SW480 (cell line): ENCODE measurements around the gene BEST4.
"Not testable (repeated sequence)": the region's sequence is repeated elsewhere in the genome, so short reads cannot be mapped to it uniquely, and the experiment has no call there.

Source experiments
- DNase-seq: peaks from one replicate; pipeline ENCODE4 v3.0.0-alpha.2; 2016; ENCODE audit warnings: low spot score

Gene BEST4

DNA sequence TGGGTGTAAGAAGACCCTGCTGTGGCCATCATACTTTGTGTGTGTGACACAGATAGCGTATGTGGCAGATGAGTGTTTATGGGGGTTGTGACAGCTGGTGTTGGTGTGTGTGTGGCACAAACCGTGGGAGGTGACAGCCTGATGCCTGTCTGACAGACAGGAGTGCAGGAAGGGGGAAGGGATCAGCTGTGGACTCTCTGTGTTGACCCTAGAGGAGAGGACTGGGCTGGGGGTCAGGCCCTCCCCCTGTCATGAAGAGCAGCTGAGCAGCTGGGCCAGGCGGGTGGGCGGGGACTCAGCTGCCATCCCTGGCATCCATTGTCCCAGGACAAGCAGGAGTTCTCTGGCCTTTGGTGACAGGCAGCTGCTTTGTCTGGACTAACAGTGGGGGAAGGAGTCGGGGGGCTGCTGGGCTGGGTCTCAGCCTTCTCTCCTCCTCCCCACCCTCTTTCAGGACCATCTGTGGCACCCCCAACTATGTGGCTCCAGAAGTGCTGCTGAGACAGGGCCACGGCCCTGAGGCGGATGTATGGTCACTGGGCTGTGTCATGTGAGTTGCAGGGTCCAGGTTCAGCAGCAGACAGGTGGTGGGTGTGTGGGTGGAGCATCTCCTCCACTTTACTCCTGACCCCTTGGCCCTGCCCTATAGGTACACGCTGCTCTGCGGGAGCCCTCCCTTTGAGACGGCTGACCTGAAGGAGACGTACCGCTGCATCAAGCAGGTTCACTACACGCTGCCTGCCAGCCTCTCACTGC, 14.5 kb upstream of the BEST4 start:
- no peak for DNase-seq

DNA sequence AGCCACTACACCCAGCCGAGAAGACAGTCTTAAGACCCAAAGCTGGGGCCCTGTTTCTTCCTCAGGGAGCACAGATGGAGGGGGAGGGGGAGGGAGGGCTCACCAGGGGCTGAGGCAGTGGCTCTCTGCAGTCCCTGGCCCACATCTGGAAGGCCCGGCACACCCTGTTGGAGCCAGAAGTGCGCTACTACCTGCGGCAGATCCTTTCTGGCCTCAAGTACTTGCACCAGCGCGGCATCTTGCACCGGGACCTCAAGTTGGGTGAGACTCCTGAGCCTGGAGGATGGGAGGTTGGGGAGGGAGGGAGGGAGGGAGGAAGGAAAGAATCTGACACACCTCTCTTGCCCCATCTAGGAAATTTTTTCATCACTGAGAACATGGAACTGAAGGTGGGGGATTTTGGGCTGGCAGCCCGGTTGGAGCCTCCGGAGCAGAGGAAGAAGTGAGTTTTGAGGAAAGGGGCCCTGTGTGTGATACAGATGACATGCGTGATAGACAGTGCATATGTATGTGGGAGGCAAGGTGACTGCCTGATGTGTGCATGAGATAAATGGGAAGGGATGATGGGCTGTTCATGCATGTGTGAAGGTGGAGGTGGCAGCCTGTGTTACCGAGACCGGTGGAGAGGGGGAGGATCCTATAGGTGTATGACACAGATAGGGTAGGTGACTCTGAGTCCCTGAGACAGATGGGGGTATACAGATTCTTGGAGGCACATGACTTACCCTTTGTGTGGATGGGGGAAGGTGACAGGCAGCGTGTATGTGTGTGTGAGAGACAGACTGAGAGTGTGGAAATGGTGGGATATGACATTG, 13.7 kb upstream of the BEST4 start:
- DNase-seq = no peak

DNA sequence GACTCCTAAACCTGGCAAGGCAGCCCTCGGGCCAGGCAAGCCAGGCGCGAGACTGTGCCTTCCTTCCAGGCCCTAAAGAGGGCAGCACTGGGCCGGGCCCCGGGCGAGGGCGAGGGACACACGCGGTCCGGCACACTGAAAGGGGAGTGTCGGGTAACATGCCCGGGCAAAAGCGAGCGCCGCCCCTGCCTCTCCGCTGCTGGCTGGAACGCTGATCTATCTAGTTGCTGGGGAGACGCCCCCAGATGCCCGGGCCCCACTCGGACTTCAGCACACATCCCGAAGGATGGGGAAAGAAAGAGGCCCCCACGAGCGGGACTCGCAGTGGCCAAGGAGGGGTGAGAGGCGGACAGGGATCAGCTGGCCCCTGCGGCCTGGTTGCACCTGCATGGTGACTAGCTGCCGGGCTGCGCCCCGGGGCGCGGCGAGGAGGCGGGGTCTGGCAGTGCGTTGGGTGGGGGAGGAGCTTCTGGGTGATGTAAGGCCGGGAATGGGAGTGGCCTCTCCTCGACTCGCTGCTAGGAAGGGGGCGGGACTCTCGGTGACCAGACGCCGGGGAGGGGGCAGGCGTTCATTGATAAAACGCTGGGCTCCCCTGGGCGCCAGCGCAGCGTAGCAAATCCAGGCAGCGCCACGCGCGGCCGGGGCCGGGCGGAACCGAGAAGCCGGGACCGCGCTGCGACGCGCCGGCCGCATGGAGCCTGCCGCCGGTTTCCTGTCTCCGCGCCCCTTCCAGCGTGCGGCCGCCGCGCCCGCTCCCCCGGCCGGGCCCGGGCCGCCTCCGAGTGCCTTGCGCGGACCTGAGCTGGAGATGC, 12.0 kb upstream of the BEST4 start, which contains the start of gene PLK3:
Gene PLK3 (plus strand): TSS at position 608 of the 815 bp plus-strand sequence. CDS start 87 bp downstream, at position 695.
- DNase-seq = peak; percentile 97

DNA sequence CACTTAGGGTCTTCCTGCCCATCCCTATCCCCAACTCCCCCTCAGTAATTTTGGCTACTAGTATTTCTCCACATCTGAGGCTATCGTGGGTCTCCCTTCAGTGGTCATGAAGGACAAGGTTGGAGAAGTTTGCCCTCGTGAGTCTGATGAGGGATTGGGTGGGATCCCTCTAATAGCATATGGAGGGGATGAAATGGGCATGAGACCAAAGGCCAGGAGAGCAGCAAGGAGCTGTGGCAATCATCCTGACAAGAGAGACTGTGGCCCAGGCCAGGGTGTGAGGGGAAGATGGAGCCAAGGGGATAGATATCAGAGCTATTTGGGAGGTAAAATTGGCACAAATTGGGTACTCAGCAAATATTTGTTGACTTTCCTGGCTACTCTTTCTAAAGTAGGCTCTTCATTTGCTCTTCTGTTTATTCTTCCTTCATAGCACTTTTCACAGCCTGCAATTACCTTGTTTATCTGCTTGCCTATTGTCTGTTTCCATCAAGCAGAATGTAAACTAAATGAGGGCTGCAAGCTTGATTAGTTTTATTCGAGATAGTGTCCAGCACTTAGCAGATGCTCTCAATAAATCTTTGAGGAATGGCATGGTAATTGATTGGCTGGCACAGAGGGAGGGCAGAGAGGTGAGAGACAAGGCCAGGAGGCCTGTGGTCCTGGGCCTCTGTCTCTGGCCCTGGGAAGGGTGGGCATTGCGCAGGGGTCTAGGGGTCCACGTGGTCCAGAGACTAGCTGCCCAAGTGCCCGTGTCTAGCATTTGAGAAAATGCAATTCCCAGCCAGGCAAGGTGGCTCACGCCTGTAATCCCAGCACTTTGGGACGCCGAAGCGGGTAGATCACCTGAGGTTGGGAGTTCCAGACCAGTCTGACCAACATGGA, 10.8 kb upstream of the BEST4 start:
- no peak for DNase-seq

DNA sequence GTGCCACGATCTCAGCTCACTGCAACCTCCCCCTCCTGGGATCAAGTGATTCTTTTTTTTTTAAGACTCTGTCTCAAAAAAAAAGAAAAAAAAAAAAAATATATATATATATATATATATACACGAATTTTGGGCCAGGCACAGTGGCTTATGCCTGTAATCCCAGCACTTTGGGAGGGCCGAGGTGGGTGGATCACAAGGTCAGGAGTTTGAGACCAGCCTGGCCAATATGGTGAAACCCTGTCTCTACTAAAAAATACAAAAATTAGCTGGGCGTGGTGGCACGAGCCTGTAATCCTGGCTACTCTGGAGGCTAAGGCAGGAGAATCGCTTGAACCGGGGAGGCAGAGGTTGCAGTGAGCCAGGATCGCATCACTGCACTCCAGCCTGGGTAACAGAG, 9.9 kb upstream of the BEST4 start:
- DNase-seq = not testable (repeated sequence)

DNA sequence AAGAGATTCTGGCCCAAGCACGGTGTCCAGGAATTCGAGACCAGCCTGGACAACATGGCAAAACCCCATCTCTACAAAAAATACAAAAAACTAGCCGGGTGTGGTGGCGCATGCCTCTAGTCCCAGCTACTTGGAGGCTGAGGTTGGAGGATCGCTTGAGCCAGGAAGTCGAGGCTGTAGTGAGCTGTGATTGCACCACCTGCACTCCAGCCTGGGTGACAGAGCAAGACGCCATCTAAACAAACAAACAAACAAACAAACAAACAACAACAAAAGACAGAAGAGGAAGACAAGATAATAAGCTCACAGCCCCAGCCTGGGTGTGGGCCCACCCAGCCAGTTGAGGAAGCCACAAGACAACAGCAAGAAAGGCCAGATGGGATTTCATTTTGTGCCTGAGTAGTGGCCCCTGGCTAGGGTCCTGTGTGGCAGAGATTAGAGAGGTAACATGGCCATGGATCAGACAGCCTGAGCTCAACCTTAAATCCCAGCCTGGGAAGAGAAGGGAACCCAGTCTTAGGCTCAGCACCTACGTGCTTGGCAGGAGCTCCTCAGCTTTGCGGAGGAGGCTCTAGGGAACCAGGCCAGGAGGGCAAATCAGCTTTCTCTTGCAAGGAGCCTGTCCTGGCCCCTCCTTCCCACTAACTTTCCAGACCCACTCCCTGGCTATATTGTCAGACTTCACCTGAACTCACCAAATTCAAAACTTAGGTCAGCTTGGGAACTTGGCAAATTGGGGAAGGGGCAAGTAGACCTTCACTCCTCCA, 4.9 kb upstream of the BEST4 start:
- DNase-seq = no peak

DNA sequence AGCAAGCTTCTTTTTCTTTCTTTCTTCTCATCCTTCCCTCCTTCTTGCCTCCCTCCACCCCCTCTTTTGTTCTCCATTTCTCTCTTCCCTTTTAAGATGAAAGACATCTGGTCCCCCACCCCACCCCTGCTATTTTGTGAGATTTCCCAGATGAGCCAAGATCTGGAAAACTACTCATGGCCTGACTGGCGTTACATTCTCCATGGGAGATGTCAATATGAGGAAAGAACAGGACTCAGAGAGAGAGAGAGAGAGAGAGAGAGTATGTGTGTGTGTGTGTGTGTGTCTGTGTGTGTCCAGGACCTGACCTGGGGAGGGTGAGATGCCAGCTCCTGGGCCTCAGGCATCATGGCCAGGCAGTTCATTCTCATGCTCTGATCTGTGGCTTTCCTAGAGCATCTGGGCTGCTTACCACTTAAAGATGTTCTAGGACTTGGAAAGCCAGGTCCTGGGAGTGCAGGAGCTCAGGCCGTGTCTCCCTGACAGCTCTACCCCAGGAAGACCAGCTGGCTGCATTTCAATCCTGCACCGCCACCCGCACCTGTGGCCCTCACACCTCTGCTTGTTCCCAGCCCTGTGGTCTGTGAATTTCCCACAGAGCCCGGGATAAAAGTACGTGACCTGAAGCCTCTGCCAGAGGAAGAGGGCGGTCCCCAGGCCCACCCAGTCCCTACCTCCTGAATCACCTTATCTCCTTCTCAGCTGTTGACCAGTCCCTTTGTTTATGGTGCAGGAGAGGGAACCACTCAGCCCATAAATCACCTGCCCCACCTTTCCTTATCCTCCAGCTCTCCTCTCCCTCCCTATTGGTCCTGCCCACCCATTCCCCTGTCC, 3.2 kb upstream of the BEST4 start:
- DNase-seq = no peak

DNA sequence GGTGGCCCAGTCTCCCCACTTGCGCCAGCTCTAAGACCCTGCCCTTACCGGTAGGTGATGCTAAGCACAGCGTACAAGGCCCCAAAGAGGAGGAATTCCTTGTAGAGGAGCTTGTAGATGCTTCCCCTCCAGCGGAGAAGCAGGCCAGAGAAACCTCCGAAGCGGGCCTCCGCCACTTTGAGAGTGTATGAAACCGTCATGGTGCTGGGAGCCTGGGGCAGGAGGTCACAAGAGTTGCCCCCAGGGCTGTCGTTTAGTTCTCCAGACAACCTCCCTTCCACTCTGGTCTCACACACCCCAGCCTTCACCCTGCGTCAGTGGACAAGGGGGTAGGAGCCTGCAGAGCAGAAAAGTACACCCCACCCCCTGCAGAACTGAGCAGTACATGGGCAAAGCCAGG, 464 bp downstream of the BEST4 start:
- DNase-seq = no peak

DNA sequence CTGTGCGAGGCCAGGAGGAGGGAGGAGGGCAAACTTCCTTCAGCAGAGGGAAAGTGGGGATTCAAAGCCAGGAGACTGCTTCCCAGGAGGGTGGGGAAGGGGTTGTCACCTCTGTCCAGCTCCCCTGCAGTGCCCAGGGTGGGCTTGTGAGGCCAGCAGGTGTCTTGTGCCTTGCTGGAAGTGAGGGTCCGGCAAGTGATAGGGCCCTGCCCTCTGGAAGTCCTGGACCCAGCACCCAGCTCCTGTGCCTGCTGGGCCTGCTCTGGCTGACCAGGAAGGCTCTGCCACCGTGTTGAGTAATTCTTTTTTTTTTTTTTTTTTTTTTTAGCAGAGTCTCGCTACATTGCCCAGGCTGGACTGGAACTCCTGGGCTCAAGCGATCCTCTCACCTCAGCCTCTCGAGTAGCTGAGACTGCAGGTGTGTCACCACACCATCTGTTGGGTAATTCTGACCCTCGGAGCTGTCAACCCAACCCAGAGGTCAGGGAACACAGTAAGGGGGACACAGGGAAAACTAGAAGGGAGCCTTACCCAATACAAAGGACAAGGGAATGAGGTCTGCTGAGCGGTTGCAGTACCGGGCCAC, 1.0 kb downstream of the BEST4 start:
- DNase-seq = no peak

DNA sequence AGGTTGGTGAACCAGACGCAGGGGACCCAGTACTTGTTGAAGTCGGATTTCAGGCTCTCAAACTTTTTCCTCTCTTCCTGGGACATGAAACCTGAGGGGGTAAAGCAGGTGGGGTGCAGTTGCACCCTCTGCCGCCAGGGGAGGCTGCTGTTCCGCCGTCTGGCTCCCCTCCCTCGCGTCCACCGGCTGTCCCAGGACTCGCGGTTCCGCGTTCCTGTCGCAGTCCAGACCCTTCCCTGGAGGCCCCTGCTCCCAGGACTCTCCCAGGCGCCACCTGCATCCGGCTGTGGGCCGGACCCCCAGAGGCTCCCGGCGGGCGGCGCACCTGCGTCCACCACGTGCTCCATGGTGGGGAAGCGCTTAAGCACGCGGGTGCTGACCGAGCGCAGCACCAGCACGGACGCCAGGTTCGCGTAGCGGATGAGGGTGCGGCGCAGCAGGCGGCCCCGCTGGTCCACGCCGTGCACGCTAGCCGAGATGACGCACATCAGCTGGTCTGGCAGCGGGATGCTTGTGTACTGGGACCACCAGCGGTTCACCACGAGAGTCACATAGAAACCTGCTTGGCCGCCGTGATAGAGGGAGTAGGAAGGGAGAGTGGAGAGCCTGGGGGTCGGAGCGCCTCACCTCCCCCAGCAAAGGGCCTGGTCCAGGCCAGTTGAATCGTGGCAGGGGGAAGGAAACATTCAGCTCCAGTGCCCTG, 1.7 kb downstream of the BEST4 start:
- DNase-seq = peak; percentile 67

DNA sequence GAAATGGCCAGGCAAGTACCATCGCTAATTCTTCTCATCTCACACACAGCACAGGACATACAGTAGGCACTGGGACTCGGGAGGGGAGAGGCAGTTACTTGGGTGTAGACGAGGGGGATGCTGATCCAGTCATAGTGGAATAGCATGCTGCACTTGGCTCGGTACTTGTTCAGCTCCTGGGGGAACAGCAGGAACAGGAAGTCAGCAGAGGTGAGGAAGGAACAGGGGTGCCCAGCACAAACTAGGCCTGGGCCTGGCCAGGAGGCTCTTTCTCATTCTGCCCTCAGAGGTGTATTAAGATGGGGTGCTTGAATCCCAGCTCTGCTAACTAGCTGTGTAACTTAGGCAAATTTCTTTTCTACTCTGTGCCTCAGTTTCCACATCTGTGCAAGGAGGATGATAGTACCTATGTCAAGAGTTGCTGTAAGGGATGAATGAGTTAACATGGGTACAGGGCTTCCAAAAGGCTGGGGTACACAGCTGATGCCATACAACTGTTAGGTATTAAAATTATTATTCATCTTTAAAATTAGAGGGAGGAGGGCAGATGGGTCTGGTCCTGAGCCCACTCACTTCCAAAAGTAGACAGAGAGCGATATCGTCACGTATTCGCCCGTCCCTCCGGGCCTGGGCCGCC, 2.4 kb downstream of the BEST4 start:
- DNase-seq = no peak

DNA sequence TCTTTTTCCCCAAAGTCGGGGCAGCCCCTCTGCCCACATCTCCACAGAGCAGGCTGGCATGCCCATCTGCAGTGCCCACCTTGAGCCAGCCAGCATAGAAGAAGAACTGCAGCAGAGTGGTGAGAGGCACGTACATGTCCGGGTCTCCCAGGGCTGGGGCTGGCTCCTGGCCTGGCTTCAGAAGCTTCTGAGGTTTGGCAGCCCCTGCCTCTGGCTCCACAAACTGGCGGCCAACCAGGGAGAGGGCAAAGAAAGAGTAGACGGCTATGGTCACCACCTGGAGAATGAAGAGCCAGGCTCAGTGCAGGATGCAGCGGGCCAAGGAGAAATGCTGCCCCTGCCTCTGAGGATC, 3.0 kb downstream of the BEST4 start:
- DNase-seq = no peak

DNA sequence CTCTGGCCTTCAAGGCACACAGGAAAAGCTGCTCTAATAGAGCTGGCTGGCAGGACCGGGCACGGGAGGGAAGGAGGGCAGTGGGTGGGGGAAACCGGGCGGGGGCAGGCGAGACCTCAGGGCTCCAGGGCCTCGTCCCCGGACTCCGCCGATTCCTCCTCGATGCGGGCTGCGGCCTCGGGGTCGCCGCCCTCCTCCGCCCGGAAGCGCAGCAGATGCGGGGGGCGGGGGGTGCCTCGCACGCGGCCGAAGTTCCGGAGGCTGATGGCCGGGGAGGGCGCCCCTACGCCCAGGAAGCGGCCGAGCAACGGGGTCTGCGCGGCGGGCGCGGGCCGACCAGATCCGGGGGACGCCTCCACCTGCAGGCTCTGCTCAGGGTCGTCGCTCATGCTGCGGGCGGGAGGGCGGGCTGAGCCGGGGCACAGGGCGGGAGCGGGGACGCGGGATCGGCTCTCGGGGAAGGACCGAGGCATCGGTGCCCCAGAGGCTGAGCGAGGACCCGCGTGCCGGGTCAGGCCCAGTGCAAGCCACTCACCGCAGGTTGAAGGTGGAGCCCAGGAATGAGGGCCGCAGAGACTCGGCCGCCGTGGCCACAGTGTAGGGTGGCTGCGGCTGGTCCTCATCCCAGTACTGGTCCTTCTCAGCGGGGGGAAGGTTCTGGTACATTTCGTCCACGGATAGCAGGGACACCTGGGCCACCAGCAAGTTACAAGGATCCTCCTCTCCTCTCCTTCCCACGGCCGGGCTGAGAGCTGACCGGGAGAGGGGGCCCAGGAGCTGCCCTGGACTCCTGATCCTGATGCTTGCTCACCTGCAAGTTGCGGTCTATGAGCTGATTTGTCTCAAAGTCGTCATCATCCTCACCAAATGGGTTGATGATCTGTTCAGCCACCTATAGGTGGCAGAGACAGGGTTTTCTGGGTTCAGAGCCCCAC, 3.6 kb downstream of the BEST4 start:
- no peak for DNase-seq

DNA sequence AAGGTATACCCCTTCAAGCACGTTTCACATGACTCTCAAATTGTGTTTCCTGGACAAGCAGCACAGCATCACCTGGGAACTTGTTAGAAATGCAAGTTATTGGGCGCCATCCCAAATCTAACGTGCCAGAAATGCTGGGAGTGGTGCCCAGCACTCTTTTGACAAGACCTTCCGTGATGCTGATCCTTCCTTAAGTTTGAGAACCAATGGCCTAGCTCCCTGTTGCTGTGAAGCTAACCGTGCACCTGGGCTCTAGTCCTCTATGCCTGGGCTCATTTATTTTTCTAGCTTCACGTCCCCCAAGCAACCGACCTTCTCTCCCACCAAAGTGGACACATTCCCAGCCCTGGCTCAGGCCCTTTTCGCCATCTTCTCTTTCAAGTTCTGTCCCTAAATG, 4.3 kb downstream of the BEST4 start:
- no peak for DNase-seq

DNA sequence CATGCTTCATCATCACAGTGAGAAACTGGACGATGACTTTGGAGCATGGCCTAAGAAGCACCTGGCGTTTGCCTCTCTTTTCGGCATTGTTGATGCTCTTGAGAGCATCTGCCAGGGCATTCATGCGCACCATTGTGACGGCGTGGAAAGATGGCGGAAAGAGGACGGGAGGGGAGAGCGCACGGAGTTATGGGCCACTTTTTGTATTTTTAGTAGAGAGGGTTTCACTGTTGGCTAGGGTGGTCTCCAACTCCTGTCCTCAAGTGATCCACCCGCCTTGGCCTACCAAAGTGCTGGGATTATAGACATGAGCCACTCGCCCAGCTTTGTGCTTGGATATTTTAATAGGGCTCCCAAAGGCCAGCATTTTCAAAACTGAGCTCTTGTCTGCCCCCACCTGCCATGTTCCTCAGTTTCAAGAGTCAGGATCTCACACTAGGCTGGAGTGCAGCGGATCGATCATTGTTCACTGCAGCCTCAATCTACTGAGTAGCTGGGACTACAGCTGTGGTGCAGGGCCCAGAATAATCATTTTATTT, 7.3 kb downstream of the BEST4 start:
- no peak for DNase-seq

DNA sequence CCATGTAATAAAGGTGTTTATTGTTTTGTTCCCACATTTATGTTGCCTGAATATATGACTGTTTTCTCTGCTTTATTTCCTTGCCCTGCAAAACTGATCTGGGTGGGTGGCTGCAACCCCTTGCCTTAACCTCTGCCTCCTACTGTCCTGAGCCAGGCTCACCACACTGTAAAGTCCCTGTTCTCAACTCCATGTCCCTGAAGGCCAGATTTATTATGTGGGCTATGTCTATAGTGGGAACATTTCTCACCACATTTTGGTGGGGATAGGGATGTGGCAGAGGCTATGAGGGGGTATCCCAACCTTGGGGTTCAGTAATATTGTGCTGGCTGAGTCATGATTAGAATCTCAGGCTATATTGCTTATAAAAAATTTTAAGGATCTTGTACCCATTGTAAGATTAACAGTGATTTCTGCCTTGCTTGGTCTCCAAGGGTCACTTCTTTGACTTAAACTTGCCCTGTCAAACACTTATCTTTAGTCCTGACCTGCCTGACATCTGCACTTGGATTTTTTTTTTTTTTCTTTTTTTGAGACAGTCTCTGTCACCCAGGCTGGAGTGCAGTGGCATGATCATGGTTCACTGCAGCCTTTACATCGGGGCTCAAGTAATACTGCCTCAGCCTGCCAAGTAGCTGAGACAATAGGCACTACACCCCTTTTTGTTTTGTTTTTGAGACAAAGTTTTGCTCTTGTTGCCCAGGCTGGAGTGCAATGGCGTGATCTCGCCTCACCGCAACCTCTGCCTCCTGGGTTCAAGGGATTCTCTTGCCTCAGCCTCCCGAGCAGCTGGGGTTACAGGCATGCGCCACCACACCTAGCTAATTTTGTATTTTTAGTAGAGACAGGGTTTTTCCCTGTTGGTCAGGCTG, 9.0 kb downstream of the BEST4 start:
- DNase-seq = no peak
